ENCODE results near the gene RPS6KA4. TPM values are rescaled to one million over a fixed set of nuclear protein-coding genes. Genes with fewer than 3 reads are reported as not detected.
A peak's percentile ranks its signal among the peaks of the same experiment; 100 is the strongest.

RPS6KA4 gene
- total RNA-seq, 2 experiments from 2014 or later: 7.3 to 9.2 TPM

DNA sequence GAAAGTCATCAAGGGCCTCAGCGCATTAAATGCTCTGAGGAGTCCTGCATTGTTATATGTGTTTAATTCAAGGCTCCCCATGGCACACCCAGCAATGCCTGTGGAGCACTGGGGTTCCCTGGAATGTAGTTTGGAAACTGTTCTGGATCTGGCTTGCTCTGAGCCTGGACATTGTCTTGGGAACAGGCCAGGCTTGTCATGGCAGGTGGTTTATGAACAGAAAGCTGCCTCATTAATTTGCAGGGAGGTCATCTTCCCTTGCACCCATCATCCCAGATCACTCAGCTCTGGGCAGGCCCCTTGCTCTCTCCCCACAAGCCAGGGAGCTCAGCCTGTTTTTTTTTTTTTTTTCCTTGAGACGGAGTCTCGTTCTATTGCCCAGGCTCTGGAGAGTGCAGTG, 32.9 kb downstream of the RPS6KA4 start:
- H3K27ac Mint-ChIP-seq: no peak overlapping the region
- H3K9me3 ChIP-seq (ENCODE audit: control insufficient read depth in 1 of 2, insufficient read depth in 1 of 2, low read length in 2 of 2): peaks cover 0 to 5% of the 10 kb centered on the region in 2 experiments
- H3K4me3 ChIP-seq (ENCODE audit: low read length): no peak overlapping the region
- H3K36me3 Mint-ChIP-seq (ENCODE audit: low read depth): no peaks in the 10 kb centered on the region
- no peaks in the 10 kb centered on the region for H3K36me3 ChIP-seq (ENCODE audit: insufficient read depth, low read length)
- peaks cover 29% of the 10 kb centered on the region for H3K4me1 ChIP-seq (ENCODE audit: insufficient read depth, low read length)
- intact Hi-C loops (cut with DNase I, micrococcal nuclease): no loop called here
- no peak overlapping the region for H3K4me3 Mint-ChIP-seq
- TF ChIP-seq, protein P1, sequence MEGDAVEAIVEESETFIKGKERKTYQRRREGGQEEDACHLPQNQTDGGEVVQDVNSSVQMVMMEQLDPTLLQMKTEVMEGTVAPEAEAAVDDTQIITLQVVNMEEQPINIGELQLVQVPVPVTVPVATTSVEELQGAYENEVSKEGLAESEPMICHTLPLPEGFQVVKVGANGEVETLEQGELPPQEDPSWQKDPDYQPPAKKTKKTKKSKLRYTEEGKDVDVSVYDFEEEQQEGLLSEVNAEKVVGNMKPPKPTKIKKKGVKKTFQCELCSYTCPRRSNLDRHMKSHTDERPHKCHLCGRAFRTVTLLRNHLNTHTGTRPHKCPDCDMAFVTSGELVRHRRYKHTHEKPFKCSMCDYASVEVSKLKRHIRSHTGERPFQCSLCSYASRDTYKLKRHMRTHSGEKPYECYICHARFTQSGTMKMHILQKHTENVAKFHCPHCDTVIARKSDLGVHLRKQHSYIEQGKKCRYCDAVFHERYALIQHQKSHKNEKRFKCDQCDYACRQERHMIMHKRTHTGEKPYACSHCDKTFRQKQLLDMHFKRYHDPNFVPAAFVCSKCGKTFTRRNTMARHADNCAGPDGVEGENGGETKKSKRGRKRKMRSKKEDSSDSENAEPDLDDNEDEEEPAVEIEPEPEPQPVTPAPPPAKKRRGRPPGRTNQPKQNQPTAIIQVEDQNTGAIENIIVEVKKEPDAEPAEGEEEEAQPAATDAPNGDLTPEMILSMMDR (IDR thresholded peaks at IDR 0.05): no peak
- no peak for DNase-seq
- H3K27me3 Mint-ChIP-seq: peaks cover 4% of the 10 kb centered on the region
- H3K27ac ChIP-seq (ENCODE audit: low read depth in 1 of 2, low read length in 2 of 2): no peak overlapping the region
- ATAC-seq (ENCODE audit: poor library complexity): no peak
- ChIA-PET POLR2A (no interaction called here), CTCF (no interaction called here)
- H3K4me1 Mint-ChIP-seq (ENCODE audit: low read depth): peaks cover 8% of the 10 kb centered on the region
- no peaks in the 10 kb centered on the region for H3K9me3 Mint-ChIP-seq
- H3K27me3 ChIP-seq (ENCODE audit: control insufficient read depth in 1 of 2, insufficient read depth in 2 of 2, low read length in 2 of 2): peaks cover 0 to 6% of the 10 kb centered on the region in 2 experiments

DNA sequence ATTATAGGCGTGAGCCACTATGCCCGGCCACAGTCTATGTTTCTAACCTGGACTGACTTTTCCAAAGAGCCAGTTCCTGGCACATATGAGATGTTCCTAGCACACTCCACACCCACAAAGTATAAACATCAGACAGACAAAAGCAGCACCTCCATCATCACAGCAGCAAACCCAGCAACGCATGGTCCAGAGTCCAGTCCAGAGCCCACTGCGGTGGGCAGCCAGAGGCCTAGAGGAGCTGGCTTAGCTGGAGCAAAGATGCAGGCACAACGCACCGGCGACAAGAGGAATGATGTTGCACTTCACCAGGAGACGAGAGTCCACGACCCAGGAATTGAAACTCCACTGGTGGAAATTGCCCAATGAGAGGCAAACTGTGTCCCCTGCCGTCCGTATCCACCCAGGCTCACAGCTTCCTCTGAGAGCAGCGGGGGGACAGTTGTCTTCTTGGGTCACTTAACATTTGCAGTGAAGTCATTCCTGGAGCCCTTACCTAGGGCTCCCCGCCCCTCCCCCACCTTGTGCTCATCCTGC, 36.6 kb downstream of the RPS6KA4 start:
- ChIA-PET POLR2A (no interaction called here), CTCF (interaction anchor here (1.0 kb wide), 1 partner anchor 9 kb away, joined by 3 read pairs; no protein-coding TSS in a partner anchor)
- TF ChIP-seq, protein P1 (IDR thresholded peaks at IDR 0.05): no peak
- DNase-seq (peak in 1 of 14 experiments; percentile 19), ATAC-seq (ENCODE audit: poor library complexity) (no peak)
- H3K9me3 Mint-ChIP-seq: no peaks in the 10 kb centered on the region
- no peak overlapping the region for H3K27ac Mint-ChIP-seq
- no peak overlapping the region for H3K27ac ChIP-seq (ENCODE audit: low read depth in 1 of 2, low read length in 2 of 2)
- H3K36me3 ChIP-seq (ENCODE audit: insufficient read depth, low read length): no peaks in the 10 kb centered on the region
- no peak overlapping the region for H3K4me3 Mint-ChIP-seq
- H3K4me1 ChIP-seq (ENCODE audit: insufficient read depth, low read length): peaks cover 22% of the 10 kb centered on the region
- H3K4me1 Mint-ChIP-seq (ENCODE audit: low read depth): peaks cover 3% of the 10 kb centered on the region
- H3K27me3 ChIP-seq (ENCODE audit: control insufficient read depth in 1 of 2, insufficient read depth in 2 of 2, low read length in 2 of 2): peaks cover 0 to 6% of the 10 kb centered on the region in 2 experiments
- no peak overlapping the region for H3K4me3 ChIP-seq (ENCODE audit: low read length)
- H3K36me3 Mint-ChIP-seq (ENCODE audit: low read depth): no peaks in the 10 kb centered on the region
- H3K27me3 Mint-ChIP-seq: peaks cover 8% of the 10 kb centered on the region
- no peaks in the 10 kb centered on the region for H3K9me3 ChIP-seq (ENCODE audit: control insufficient read depth in 1 of 2, insufficient read depth in 1 of 2, low read length in 2 of 2)
- intact Hi-C loops (cut with DNase I, micrococcal nuclease): no loop called here

DNA sequence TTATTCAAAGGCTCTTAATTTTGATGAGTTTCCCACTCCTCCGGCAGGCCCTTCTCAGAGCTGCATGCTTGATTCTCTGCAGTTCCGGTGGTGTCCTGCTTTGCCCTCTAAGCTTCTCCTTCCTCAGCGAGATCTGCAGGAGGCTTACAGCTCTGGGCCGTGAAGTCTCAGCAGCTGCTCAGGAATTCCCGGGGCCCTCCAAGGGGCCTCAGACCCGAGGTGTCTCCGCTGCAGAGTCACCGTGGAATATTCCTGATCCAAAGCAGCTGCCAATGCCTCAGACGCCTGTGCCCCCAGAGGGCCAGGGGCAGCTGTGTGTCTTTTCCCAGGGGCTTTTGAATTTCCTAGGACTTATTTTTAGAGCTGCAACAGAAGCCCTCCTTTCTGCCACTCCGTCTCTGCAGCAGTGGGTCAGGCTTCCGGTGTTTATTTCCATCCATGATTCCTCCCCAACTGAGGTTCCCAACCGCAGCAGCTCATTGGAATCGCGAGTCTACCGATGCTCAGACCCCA, 37.2 kb downstream of the RPS6KA4 start:
- Histone ChIP-seq H3K9me3 (ENCODE audit: control insufficient read depth in 1 of 2, insufficient read depth in 1 of 2, low read length in 2 of 2) (no peaks in the 10 kb centered on the region), H3K36me3 (ENCODE audit: insufficient read depth, low read length) (no peaks in the 10 kb centered on the region), H3K27me3 (ENCODE audit: control insufficient read depth in 1 of 2, insufficient read depth in 2 of 2, low read length in 2 of 2) (peaks cover 0 to 6% of the 10 kb centered on the region in 2 experiments), H3K27ac (ENCODE audit: low read depth in 1 of 2, low read length in 2 of 2) (no peak overlapping the region), H3K4me1 (ENCODE audit: insufficient read depth, low read length) (peaks cover 17% of the 10 kb centered on the region), H3K4me3 (ENCODE audit: low read length) (no peak overlapping the region)
- DNase-seq (no peak), ATAC-seq (ENCODE audit: poor library complexity) (no peak)
- Mint-ChIP-seq H3K9me3 (no peaks in the 10 kb centered on the region), H3K4me3 (no peak overlapping the region), H3K27me3 (peaks cover 12% of the 10 kb centered on the region), H3K27ac (no peak overlapping the region), H3K36me3 (ENCODE audit: low read depth) (no peaks in the 10 kb centered on the region), H3K4me1 (ENCODE audit: low read depth) (no peaks in the 10 kb centered on the region)
- CTCF ChIA-PET: interaction anchor here (1.0 kb wide), 1 partner anchor 8 kb away, joined by 3 read pairs; no protein-coding TSS in a partner anchor
- TF ChIP-seq, protein P1 (IDR thresholded peaks at IDR 0.05): no peak
- intact Hi-C loops (cut with DNase I, micrococcal nuclease): no loop called here
- POLR2A ChIA-PET: no interaction called here
